ENCODE results near the gene GALNT1.

- no peak for TF ChIP-seq CTCF (IDR thresholded peaks at IDR 0.05; ENCODE audit: low read depth, low read length, poor library complexity, severe bottlenecking)
- no peak for TF ChIP-seq EZH2phosphoT487 (IDR thresholded peaks at IDR 0.05; ENCODE audit: borderline replicate concordance, low read length)
Observed at GRCh38 chr18:35691625-35692024, 110.1 kb downstream of the GALNT1 start.
